Measurements from ENCODE around the gene TTC12.

- TF ChIP-seq POLR2G (IDR thresholded peaks at IDR 0.05; ENCODE audit: low read depth, low read length) (no peak), ZNF778 (CRISPR knock-in tag; IDR thresholded peaks at IDR 0.05) (no peak), CTCF (IDR thresholded peaks at IDR 0.05 in 2 of 3, conservative IDR thresholded peaks at IDR 0.05 in 1 of 3; ENCODE audit: insufficient read depth in 2 of 3, low read depth in 1 of 3, low read length in 3 of 3) (no peak), E2F4 (CRISPR knock-in tag; IDR thresholded peaks at IDR 0.05; ENCODE audit: low read depth) (no peak), WHSC1 (IDR thresholded peaks at IDR 0.05; ENCODE audit: low read length) (no peak), TCF7L2 (IDR thresholded peaks at IDR 0.05; ENCODE audit: low read depth, low read length) (no peak), ZKSCAN8 (CRISPR knock-in tag; IDR thresholded peaks at IDR 0.05) (no peak), NR1H2 (CRISPR knock-in tag; IDR thresholded peaks at IDR 0.05) (no peak), ZNF134 (CRISPR knock-in tag; conservative IDR thresholded peaks at IDR 0.05) (no peak), ZNF140 (CRISPR knock-in tag; IDR thresholded peaks at IDR 0.05) (no peak), ETV6 (IDR thresholded peaks at IDR 0.05; ENCODE audit: borderline replicate concordance in 1 of 2, low read depth in 2 of 2, low read length in 1 of 2) (no peak), ETV6 (CRISPR knock-in tag; IDR thresholded peaks at IDR 0.05; ENCODE audit: borderline replicate concordance) (no peak)
- TF ChIP-seq, protein P1, sequence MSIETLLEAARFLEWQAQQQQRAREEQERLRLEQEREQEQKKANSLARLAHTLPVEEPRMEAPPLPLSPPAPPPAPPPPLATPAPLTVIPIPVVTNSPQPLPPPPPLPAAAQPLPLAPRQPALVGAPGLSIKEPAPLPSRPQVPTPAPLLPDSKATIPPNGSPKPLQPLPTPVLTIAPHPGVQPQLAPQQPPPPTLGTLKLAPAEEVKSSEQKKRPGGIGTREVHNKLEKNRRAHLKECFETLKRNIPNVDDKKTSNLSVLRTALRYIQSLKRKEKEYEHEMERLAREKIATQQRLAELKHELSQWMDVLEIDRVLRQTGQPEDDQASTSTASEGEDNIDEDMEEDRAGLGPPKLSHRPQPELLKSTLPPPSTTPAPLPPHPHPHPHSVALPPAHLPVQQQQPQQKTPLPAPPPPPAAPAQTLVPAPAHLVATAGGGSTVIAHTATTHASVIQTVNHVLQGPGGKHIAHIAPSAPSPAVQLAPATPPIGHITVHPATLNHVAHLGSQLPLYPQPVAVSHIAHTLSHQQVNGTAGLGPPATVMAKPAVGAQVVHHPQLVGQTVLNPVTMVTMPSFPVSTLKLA (conservative IDR thresholded peaks at IDR 0.05): no peak
- TF ChIP-seq, protein P2, sequence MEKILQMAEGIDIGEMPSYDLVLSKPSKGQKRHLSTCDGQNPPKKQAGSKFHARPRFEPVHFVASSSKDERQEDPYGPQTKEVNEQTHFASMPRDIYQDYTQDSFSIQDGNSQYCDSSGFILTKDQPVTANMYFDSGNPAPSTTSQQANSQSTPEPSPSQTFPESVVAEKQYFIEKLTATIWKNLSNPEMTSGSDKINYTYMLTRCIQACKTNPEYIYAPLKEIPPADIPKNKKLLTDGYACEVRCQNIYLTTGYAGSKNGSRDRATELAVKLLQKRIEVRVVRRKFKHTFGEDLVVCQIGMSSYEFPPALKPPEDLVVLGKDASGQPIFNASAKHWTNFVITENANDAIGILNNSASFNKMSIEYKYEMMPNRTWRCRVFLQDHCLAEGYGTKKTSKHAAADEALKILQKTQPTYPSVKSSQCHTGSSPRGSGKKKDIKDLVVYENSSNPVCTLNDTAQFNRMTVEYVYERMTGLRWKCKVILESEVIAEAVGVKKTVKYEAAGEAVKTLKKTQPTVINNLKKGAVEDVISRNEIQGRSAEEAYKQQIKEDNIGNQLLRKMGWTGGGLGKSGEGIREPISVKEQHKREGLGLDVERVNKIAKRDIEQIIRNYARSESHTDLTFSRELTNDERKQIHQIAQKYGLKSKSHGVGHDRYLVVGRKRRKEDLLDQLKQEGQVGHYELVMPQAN (IDR thresholded peaks at IDR 0.05; ENCODE audit: borderline replicate concordance): no peak
Measured at GRCh38 chr11:113389272-113389671, 74.9 kb downstream of the TTC12 start.
